H9 (cell line): ENCODE measurements around the gene ADGRL3. TPM values are rescaled to one million over a fixed set of nuclear protein-coding genes. Genes with fewer than 3 reads are reported as not detected.

ENCODE experiments used
- DNase-seq: peaks from one replicate; pipeline ENCODE4 v3.0.0-alpha.2; 2017
- H2AFZ ChIP-seq: one replicate; pipeline ENCODE4 v1.6.1; 2013; ENCODE audit warnings: mild to moderate bottlenecking, low read length, control low read depth, moderate library complexity
- H2AK5ac ChIP-seq: 2 replicates; pipeline ENCODE4 v1.6.1; 2013; ENCODE audit warnings: low read length, control low read depth, mixed read lengths; ENCODE audit not compliant: insufficient read length
- H2BK120ac ChIP-seq: one replicate; pipeline ENCODE4 v1.6.1; 2013; ENCODE audit warnings: low read depth, mild to moderate bottlenecking, low read length, control low read depth, inconsistent platforms; ENCODE audit not compliant: poor library complexity, severe bottlenecking
- H2BK12ac ChIP-seq: 2 replicates; pipeline ENCODE4 v1.6.1; 2013; ENCODE audit warnings: low read length, control low read depth, mixed read lengths, low read depth; ENCODE audit not compliant: insufficient read length
- H2BK15ac ChIP-seq: 2 replicates; pipeline ENCODE4 v1.6.1; 2013; ENCODE audit warnings: low read depth, low read length, control low read depth
- H2BK20ac ChIP-seq: one replicate; pipeline ENCODE4 v1.6.1; 2013; ENCODE audit warnings: low read depth, mild to moderate bottlenecking, low read length, control low read depth, inconsistent platforms; ENCODE audit not compliant: poor library complexity, severe bottlenecking
- H2BK5ac ChIP-seq: 2 replicates; pipeline ENCODE4 v1.6.1; 2013; ENCODE audit warnings: low read length, control low read depth, mixed read lengths; ENCODE audit not compliant: insufficient read length
- H3K14ac ChIP-seq: 2 replicates; pipeline ENCODE4 v1.6.1; 2013; ENCODE audit warnings: low read length, control low read depth; ENCODE audit not compliant: insufficient read depth
- H3K18ac ChIP-seq: 2 replicates; pipeline ENCODE4 v1.6.1; 2013; ENCODE audit warnings: low read depth, mild to moderate bottlenecking, mixed read lengths, low read length, control low read depth; ENCODE audit not compliant: insufficient read length
- H3K23ac ChIP-seq: 2 replicates; pipeline ENCODE4 v1.6.1; 2013; ENCODE audit warnings: low read length, control low read depth, mixed read lengths, low read depth; ENCODE audit not compliant: insufficient read length
- H3K23me2 ChIP-seq: 2 replicates; pipeline ENCODE4 v1.6.1; 2013; ENCODE audit warnings: low read depth, mild to moderate bottlenecking, mixed read lengths, low read length, control low read depth; ENCODE audit not compliant: insufficient read length, poor library complexity, severe bottlenecking
- H3K27ac ChIP-seq: 2 replicates; pipeline ENCODE4 v1.5.1; 2013; ENCODE audit warnings: low read length, control low read depth, mixed read lengths, low read depth; ENCODE audit not compliant: insufficient read length
- H3K27me3 ChIP-seq: 2 replicates; pipeline ENCODE4 v1.6.1; 2013; ENCODE audit warnings: low read length, control low read depth, inconsistent platforms; ENCODE audit not compliant: insufficient read depth
- H3K4ac ChIP-seq: 2 replicates; pipeline ENCODE4 v1.6.1; 2013; ENCODE audit warnings: low read depth, mild to moderate bottlenecking, control low read depth, inconsistent platforms, low read length, moderate library complexity
- H3K4me1 ChIP-seq: 2 replicates; pipeline ENCODE4 v1.6.1; 2013; ENCODE audit warnings: low read length, control low read depth, inconsistent platforms; ENCODE audit not compliant: insufficient read depth
- H3K4me2 ChIP-seq: 2 replicates; pipeline ENCODE4 v1.6.1; 2013; ENCODE audit warnings: low read length, control low read depth, mixed read lengths; ENCODE audit not compliant: insufficient read length, insufficient read depth
- H3K56ac ChIP-seq: 2 replicates; pipeline ENCODE4 v1.6.1; 2013; ENCODE audit warnings: low read depth, mild to moderate bottlenecking, mixed read lengths, low read length, control low read depth; ENCODE audit not compliant: insufficient read length
- H3K79me1 ChIP-seq: 2 replicates; pipeline ENCODE4 v1.6.1; 2013; ENCODE audit warnings: low read depth, mild to moderate bottlenecking, moderate library complexity, low read length, control low read depth, inconsistent platforms; ENCODE audit not compliant: insufficient read depth, poor library complexity, severe bottlenecking
- H3K79me2 ChIP-seq: 2 replicates; pipeline ENCODE4 v1.6.1; 2013; ENCODE audit warnings: low read length, control low read depth, inconsistent platforms; ENCODE audit not compliant: insufficient read depth
- H3K9ac ChIP-seq: 2 replicates; pipeline ENCODE4 v1.6.1; 2013; ENCODE audit warnings: low read length, control low read depth, mixed read lengths; ENCODE audit not compliant: insufficient read length; ENCODE audit errors: extremely low read depth
- H3K9me3 ChIP-seq: one replicate; pipeline ENCODE4 v1.6.1; 2013; ENCODE audit warnings: low read depth, low read length, inconsistent platforms; ENCODE audit not compliant: control insufficient read depth
- H3T11ph ChIP-seq: one replicate; pipeline ENCODE4 v1.6.1; 2013; ENCODE audit warnings: mild to moderate bottlenecking, low read length, control low read depth, inconsistent platforms
- H4K20me1 ChIP-seq: one replicate; pipeline ENCODE4 v1.6.1; 2013; ENCODE audit not compliant: control insufficient read depth, insufficient read length, insufficient read depth
- H4K5ac ChIP-seq: 2 replicates; pipeline ENCODE4 v1.6.1; 2013; ENCODE audit warnings: low read depth, mild to moderate bottlenecking, mixed read lengths, low read length, control low read depth; ENCODE audit not compliant: insufficient read length
- H4K8ac ChIP-seq: replicated peaks from 2 replicates; pipeline ENCODE4 v1.6.1; 2013; ENCODE audit warnings: low read length, control low read depth, mixed read lengths, low read depth; ENCODE audit not compliant: insufficient read length
- H4K91ac ChIP-seq: 2 replicates; pipeline ENCODE4 v1.6.1; 2013; ENCODE audit warnings: low read depth, mild to moderate bottlenecking, moderate library complexity, mixed read lengths, low read length, control low read depth; ENCODE audit not compliant: insufficient read length
- H3K27ac Mint-ChIP-seq, 3 experiments: 2 replicates in 2 of 3; 3 replicates in 1 of 3; pipeline ENCODE4 v1.8.0; 2020 to 2021; ENCODE audit warnings: mixed read lengths in 3 of 3, mild to moderate bottlenecking in 1 of 3, moderate library complexity in 1 of 3
- H3K27me3 Mint-ChIP-seq: 2 replicates; pipeline ENCODE4 v1.8.0; 2021; ENCODE audit warnings: low read depth, mild to moderate bottlenecking, moderate library complexity, mixed read lengths
- H3K36me3 Mint-ChIP-seq, 3 experiments: 2 replicates in 2 of 3; 3 replicates in 1 of 3; pipeline ENCODE4 v1.8.0; 2020 to 2021; ENCODE audit warnings: low read depth in 3 of 3, mixed read lengths in 3 of 3; ENCODE audit not compliant: insufficient read depth in 1 of 3
- H3K4me1 Mint-ChIP-seq, 2 experiments: 2 replicates each; pipeline ENCODE4 v1.8.0; 2020; ENCODE audit warnings: mixed read lengths in 2 of 2
- H3K4me3 Mint-ChIP-seq, 2 experiments: 2 replicates in 1 of 2; 3 replicates in 1 of 2; pipeline ENCODE4 v1.8.0; 2020 to 2021; ENCODE audit warnings: mild to moderate bottlenecking in 2 of 2, mixed read lengths in 2 of 2, moderate library complexity in 1 of 2
- H3K9me3 Mint-ChIP-seq, 2 experiments: 2 replicates in 1 of 2; 3 replicates in 1 of 2; pipeline ENCODE4 v1.8.0; 2020; ENCODE audit warnings: mild to moderate bottlenecking in 2 of 2, mixed read lengths in 2 of 2, moderate library complexity in 1 of 2
- WGBS: extraction: QIAGEN DNeasy Blood & Tissue Kit; methylation state at CpG from one replicate; pipeline ENCODE4 v1.1.7; 2013; ENCODE audit warnings: missing lambda C conversion rate, low lambda C conversion rate, mixed read lengths; ENCODE audit not compliant: insufficient read length; ENCODE audit errors: extremely low coverage; 5-methylcytosine and 5-hydroxymethylcytosine counted together
- total RNA-seq: library from RNA; stranded (reverse); gene quantifications from 2 replicates; pipeline ENCODE4 v1.2.1, GENCODE V29; 2021
- TF ChIP-seq, protein P1 (sequence below): fragments of 200-600 bp; sonication (generic); conservative IDR thresholded peaks from 3 replicates; pipeline ENCODE4 v1.8.0; 2021; ENCODE audit warnings: antibody characterized with exemption, mild to moderate bottlenecking

The ADGRL3 gene
- total RNA-seq, 1 experiment from 2014 or later: 5.9 TPM

DNA sequence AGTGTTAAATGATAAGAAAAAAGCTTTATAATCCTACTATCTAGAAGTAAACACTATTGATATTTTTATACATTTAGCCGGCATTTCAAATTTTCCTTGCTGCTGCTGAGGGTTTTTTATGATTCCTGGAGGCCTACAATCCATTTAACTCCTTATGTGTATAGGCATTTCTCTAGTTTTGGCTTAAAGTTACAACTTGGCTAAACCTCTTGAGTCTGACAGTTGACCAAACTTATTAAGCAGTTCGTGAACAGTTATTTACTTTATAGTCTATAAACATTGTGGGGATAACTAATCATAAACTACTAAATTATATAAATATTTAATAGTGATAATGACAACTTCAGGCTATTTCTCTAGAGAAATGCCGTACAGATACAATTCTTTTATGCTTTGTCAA lies 141.9 kb downstream of the ADGRL3 start:
- H3K4me3 Mint-ChIP-seq: no peak overlapping the region
- H3K9ac ChIP-seq: no peak overlapping the region
- H2BK5ac ChIP-seq: no peak overlapping the region
- no peak overlapping the region for H3K56ac ChIP-seq
- no peak overlapping the region for H3K23ac ChIP-seq
- H3K4me1 ChIP-seq: peaks cover 4% of the 10 kb centered on the region; the same call in 1 of the 2 replicates
- no peak overlapping the region for H2AFZ ChIP-seq
- no peaks in the 10 kb centered on the region; the same call in 1 of the 2 replicates for H3K27me3 Mint-ChIP-seq
- H4K91ac ChIP-seq: no peak overlapping the region
- no peaks in the 10 kb centered on the region for H3K36me3 Mint-ChIP-seq
- peaks cover 2% of the 10 kb centered on the region for H4K20me1 ChIP-seq
- no peak overlapping the region for H3K18ac ChIP-seq
- no peak overlapping the region for H2BK20ac ChIP-seq
- H3K27ac ChIP-seq: no peak overlapping the region
- no peak overlapping the region for H3K14ac ChIP-seq
- H3K4ac ChIP-seq: no peak overlapping the region
- H4K5ac ChIP-seq: no peak overlapping the region
- H3K9me3 ChIP-seq: no peaks in the 10 kb centered on the region
- WGBS: no CpG with 5 or more reads among the region's 3 CpGs
- H3K23me2 ChIP-seq: no peaks in the 10 kb centered on the region
- no peak overlapping the region for H2BK12ac ChIP-seq
- no peak overlapping the region for H2BK15ac ChIP-seq
- H3K27ac Mint-ChIP-seq: no peak overlapping the region
- no peaks in the 10 kb centered on the region for H3K27me3 ChIP-seq
- no peak overlapping the region for H4K8ac ChIP-seq
- H2AK5ac ChIP-seq: no peak overlapping the region
- no peak overlapping the region for H3K4me2 ChIP-seq
- H3K79me1 ChIP-seq: no peaks in the 10 kb centered on the region
- H3T11ph ChIP-seq: no peak overlapping the region
- no peak for DNase-seq
- no peak overlapping the region for H2BK120ac ChIP-seq
- TF ChIP-seq, protein P1, sequence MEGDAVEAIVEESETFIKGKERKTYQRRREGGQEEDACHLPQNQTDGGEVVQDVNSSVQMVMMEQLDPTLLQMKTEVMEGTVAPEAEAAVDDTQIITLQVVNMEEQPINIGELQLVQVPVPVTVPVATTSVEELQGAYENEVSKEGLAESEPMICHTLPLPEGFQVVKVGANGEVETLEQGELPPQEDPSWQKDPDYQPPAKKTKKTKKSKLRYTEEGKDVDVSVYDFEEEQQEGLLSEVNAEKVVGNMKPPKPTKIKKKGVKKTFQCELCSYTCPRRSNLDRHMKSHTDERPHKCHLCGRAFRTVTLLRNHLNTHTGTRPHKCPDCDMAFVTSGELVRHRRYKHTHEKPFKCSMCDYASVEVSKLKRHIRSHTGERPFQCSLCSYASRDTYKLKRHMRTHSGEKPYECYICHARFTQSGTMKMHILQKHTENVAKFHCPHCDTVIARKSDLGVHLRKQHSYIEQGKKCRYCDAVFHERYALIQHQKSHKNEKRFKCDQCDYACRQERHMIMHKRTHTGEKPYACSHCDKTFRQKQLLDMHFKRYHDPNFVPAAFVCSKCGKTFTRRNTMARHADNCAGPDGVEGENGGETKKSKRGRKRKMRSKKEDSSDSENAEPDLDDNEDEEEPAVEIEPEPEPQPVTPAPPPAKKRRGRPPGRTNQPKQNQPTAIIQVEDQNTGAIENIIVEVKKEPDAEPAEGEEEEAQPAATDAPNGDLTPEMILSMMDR: no peak
- H3K4me1 Mint-ChIP-seq: peaks cover 17 to 24% of the 10 kb centered on the region in 2 experiments
- no peaks in the 10 kb centered on the region for H3K9me3 Mint-ChIP-seq
- no peaks in the 10 kb centered on the region for H3K79me2 ChIP-seq
